Stimulated activated naive CD8-positive, alpha-beta T cell treated with anti-CD3 and anti-CD28 coated beads, Interleukin-15, Interleukin-2, amounts not matched to agents 100 U/mL and 50 U/mL, for 24 hours (primary cell): ENCODE data around the gene SMPD3.

ENCODE experiments used
- ATAC-seq: fragments of 150-1000 bp; cut with Tn5 transposase; one replicate; pipeline ENCODE4 v1.10.0; 2021
- DNase-seq: peaks from one replicate; pipeline ENCODE4 v3.0.0; 2021

The SMPD3 gene

DNA sequence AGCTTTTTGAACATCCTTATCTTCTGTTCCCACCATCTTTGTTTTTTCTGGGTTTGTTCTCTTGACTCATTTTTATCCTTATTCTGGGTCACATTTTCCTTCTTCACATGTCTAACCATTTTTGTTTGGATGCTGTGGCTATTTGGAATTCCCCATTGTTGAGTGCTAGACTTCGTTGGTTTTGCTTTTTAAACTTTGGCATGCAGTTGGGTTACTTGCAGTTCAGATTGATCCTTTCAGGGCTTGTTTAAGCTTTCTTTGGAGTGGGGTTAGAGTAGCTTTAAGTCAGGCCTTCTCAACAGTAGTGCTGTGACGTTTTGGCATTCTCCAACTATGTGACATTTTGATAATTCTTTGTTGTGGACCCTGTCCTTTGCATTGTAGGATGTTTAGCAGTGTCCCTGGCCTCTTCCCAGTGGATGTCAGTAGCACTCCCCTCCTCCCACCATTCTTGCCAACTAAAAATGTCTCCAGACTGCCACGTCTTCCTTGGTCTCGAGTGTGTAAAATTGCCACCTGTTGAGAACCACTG is 116.4 kb downstream of the SMPD3 start:
- no peak for ATAC-seq
- DNase-seq: no peak

DNA sequence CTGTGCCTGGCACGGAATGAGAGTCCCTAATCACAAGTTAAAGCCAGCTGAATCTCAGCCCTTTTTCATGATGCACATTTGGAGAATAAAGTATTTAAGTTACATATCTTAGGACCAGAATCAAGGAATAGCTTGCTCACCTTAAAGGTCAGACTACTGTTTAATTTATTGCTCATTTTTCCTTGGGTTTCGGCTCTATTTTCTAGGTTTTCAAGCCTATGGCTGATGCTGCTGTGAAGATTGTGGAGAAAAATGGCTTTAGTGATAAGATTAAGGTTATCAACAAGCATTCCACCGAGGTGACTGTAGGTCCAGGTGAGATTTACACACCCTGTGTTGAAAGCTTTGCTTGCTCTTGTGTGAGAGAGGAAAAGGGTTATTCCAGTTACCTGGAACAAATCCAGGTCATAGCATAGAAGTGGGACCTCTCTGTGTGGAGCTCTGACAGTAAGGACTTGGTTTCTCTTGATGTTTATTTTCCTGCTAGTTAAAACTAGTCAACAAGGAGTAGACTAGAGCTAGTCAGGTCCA is 119.4 kb downstream of the SMPD3 start:
- ATAC-seq (no peak), DNase-seq (no peak)

DNA sequence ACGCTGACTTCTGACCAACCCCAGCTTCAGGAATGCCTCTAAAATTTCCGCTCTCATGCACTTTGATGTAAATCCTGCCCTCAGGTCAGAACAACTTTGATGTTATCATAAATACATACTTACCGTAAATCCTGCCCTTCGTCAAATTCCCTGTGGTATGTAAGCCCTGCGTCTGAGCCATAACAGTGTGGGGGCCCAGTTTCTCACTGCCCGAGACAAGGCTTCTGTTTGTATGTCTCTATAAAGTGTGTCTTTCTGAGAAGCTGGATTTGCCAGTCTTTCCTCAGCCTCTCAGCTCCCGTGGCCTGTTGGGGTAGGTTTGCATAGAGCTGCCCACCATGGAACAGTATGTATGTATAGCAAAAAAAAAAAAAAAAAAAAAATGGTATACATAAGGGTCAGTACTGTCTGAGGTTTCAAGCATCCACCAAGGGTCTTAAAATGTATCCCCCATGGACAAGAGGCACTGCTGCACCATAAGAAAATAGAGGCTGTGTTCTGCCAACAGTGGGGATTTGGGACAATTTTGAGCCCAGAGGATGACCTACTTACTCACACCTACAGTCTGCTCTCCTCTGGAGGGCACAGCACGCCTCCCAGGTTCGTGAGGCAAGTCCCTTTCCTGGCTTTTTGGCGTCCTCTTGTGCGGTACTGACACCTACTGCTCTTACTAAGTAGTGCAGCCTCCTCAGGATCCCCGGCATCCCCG is 120.0 kb downstream of the SMPD3 start:
- peak; percentile 78 for DNase-seq
- peak; percentile 98 for ATAC-seq

DNA sequence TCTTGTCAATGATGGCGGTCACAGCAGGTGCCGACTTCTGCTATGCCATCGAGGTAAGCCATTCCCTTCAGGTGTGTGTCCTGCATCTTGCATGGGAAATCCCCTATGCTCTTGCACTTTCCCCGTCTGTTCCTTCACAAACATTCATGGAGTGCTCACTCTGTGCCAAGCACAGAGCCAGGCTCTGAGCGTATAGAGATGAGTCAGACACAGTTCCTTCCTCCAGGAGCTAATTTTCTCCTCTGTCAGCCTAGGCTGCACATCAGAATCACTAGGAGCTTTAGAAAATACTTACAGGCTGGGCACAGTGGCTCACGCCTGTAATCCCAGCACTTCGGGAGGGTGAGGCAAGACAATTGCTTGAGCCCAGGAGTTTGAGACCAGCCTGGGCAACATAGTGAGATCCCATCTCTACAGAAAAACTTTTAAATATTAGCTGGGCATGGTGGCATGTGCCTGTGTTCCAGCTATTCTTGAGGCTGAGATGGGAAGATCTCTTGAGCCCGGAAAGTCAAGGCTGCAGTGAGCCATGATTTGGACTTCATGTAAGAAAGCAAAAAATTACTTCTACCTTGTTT is 123.4 kb downstream of the SMPD3 start:
- DNase-seq: no peak
- ATAC-seq: no peak

DNA sequence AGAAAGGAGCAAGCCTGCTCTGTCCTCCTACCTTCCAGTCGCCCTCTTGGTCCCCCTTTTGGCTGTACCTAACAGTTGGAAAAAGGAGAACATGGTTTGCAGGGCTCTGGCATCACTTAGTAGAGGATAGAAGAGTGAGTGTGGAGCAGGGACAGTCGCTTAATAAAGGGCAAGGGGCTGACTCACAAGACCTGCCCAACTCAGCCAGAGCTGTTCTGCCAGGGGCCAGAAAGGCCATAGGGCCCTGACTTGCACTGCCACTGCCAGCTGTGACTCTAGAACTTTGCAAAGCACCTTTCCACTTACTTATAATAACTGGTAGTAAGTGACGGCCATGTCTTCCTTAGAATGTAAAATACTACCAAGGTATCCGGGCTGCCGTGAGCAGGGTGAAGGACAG is 124.0 kb downstream of the SMPD3 start:
- ATAC-seq (no peak), DNase-seq (no peak)

DNA sequence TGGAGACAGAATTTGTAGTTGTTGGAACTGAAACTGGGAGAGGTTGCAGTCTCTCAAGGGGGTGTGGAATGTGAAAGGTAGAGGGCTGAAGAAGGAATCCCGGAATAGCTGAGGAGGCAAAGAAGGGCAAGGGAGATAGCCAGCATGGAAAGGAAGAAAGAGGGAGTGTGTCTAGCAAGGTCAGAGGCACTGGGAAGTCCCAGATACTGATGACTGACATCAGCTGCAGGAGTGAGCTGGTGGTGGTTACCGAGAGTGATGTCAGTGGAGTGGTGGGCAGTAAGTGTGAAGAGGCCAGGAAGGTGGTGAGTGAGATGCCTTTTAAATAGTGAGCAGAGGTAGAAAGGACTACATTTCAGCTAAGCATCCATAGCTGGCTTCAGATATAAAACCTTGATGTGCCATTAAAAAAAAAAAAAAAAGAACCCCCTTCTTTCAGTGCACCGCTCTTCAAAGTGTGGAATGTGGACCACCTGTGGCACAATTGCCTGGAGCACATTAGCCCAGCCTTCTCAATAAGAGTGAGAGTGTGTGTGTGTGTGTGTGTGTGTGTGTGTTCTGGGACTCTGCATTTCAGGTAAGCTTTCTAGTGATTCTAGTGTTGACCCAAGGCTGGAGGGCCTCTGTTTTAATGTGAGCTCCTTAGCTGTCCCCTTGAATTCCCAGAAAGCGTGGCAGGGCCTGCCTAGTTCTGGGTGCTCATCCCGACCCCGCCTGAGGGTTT is 129.0 kb downstream of the SMPD3 start:
- ATAC-seq (peak; percentile 100), DNase-seq (peak; percentile 70)

DNA sequence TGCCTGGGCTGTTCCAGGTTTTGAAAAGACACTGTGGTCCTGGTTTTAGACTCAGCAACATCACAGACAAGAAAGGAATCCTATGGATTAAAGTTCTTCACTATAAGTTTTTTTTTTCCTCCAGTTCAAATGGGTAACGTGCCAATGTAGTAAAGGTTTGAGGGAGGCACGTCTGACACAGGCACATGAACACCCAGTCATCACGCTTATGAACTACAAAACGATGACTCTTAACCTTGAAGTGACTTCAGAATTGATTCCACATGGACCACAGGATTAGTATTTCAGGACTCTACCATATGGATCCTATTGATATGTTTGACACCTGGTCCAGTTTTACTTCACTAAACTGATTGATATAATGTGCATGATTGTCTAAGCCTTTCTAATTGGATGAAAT is 135.2 kb downstream of the SMPD3 start:
- DNase-seq (no peak), ATAC-seq (no peak)

DNA sequence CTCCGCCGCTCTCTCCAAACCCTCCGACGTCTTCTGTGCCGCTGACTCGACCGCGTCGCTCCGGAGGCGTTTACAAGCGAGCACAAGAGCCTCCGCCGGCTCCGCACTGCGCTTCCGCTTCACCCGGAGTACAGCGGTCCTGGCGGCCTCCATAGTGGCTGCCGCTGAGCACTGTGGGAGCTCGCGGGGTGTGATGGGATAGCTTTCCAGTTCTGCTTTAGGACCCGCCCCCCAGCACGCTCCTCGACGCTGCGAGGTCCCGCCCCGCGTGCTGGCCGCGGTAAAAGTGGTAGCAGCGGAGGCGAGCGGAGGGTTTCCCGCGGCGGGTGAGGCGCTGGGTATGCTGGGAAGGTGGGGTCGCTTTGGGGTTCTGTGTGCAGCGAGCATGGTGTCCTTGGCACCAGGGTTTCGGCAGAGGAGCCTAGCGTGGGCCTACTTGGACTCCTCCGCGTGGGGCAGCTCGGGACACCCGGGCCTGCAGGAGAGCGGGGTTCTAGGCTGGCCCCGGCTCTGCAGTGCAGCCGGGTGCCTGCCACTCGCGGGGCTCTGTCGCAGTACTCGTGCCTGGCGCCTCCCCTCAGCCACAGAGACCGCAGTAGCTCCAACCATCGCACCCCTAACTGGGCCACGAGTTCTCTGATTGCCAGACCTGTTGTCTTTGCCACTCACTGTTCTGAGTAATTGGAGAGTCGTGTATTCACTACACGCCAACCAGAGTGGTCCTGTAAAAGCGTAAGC is 137.4 kb downstream of the SMPD3 start, which contains the start of the genes PRMT7 and SLC7A6OS:
Gene PRMT7 (plus strand): TSS at position 246 of the 738 bp plus-strand sequence. CDS start 4,961 bp downstream, outside the sequence.
Gene SLC7A6OS (minus strand): TSS at position 173 of the 738 bp plus-strand sequence. CDS start 20 bp downstream, at position 153.
- ATAC-seq: peak; percentile 99
- peak; percentile 92 for DNase-seq

DNA sequence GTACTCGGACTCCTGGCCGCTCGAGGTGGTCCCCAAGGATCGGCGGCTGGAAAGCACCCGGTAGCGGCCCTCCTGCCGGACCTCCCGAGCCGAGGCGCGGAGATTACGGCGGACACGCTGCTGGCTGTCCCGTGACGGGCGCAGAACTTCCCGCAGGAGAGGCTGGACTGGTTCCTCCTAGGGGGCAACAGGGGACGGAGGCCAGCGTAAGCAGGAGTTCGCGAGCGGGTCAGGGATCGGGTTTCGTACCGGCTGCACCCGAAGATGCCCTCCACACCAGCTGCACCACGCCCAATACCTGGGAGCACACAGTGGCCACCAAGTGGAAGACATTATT is 137.9 kb downstream of the SMPD3 start:
- DNase-seq: no peak
- ATAC-seq: no peak

DNA sequence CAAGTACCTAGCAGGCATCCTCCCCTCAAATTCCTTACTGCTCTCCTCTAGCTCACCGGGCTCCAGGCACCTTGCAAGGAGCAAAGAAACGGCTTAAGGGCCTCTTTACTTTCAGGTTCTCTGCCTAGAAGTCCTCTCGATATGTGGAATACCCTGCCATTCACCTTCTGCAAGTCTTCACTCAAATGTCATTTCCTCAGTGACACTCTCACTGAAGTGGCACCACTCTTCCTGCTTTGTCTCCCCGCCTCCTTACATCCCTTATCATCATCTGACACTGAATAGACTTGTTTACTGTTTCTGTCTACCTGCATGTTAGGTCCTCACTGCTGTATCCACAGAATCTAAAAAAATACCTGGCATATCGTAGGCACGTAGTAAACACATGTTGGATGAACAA is 138.5 kb downstream of the SMPD3 start:
- DNase-seq (no peak), ATAC-seq (no peak)
